ENCODE measurements around the gene CDH4. TPM values are rescaled to one million over a fixed set of nuclear protein-coding genes. Genes with fewer than 3 reads are reported as not detected.

Gene CDH4
- polyA plus RNA-seq, 4 donors = 5.6 to 8.8 (median 7.0) TPM

DNA sequence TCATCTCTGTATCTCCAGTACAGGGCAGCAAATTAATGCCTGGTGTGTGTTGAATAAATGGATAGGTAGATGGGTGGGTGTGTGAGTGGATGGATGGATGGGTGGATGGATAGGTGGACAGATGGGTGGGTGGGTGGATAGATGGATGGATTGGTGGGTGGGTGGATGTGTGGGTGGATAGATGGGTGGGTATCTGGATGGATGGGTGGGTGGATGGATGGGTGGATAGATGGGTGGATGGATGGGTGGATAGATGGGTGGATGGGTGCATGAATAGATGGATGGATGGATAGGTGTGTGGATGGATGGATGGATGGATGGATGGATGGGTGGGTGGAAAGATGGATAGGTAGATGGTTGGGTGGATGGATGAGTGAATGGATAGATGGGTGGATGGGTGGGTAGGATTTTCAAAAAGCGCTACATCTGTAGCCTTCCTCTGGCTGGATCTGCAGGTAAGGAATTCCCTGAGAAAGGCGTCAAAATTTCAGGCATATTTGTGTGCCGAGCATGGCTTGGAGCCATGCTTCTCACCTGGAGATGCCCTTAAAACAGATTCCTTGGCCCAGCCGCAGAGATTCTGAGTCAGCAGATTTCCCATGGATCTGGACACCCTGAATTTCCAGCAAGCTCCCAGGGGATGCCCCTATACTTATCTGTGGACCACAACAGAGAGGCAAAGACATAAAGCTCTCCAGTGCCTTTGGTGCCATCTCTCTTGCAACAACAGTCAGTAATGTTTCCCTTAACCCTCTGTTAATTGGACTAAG is 177.6 kb downstream of the CDH4 start:
- DNase-seq (ENCODE audit: low read depth in 4 of 4, low spot score in 2 of 4) = no peak

DNA sequence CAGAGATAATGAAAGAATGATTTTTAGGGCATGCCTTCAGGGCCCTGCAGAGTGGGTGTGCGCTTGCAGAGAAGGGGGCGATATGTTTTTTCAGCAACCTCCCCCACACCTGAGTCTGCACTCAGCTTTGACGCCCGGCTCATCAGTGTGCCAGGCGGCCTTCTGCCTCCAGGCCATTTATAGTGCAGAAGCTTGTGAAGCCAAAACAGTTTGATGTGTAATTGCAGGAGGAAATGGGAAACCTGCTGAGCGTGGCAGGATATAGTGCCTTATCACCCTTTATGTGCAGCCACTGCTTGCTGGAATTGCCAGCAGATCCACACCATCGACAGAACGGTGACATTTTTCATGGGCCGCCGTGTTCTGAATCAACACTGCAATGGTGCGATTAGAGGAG is 178.2 kb downstream of the CDH4 start:
- DNase-seq (ENCODE audit: low read depth in 4 of 4, low spot score in 2 of 4) = no peak

DNA sequence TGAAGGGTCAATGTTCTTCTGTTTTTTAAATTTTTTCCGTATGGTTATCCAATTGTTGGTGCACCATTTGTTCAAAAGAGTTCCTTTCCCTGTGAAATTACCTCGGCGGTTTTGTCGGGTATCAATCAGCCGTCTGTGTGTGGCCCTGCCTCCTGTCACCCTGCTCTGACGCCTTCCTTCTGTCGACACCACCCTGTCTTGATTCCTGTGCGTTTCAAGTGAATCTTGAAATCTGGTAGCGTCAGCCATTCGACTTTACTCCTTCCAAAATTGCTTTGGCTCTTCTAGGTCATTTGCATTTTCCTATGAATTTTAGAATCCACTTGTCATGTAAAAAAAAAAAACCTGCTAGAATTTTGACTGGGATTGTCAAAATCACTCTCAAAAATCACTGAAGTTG is 181.1 kb downstream of the CDH4 start:
- DNase-seq (ENCODE audit: low read depth in 4 of 4, low spot score in 2 of 4) = no peak

DNA sequence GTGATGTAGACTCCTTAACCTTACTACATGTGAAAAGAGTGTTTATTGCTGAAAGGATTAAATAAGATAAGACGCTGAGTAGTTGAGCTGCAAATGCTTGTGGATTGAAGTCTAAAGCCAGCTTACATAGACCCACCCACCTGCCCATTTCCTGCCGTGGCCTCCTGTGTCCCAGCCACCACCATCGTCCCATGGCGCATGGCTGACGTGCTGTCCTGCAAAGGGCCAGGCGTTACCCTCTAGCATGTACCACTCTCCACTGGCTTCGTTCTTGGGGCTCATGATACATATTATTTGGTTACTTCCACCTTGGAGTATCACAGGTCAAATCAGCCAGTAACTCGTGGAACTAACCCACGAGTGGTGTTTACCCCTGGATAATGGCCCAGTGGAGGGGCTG is 181.8 kb downstream of the CDH4 start:
- DNase-seq (ENCODE audit: low read depth in 4 of 4, low spot score in 2 of 4) = no peak

DNA sequence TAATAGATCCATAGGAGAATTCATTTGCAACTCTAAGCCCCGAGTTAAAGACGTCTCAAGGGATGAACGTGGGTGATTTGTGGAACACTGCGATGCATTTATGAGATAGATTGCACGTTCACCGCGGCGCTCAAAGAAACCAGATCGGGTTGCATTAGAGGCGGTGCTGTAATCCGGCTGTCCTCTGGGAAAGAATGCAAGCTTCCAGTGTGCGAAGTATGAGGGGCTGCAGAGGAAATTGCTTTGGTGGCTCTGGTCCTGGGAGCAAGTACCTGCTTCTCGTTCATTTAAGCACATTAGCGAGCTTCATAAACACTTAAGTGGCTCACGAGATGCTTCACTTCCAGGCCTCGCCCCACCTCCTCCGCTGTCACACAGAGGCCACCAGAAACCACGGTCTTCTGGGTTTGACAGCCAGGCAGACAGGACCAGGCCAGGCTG is 182.3 kb downstream of the CDH4 start:
- DNase-seq (ENCODE audit: low read depth in 4 of 4, low spot score in 2 of 4) = no peak

DNA sequence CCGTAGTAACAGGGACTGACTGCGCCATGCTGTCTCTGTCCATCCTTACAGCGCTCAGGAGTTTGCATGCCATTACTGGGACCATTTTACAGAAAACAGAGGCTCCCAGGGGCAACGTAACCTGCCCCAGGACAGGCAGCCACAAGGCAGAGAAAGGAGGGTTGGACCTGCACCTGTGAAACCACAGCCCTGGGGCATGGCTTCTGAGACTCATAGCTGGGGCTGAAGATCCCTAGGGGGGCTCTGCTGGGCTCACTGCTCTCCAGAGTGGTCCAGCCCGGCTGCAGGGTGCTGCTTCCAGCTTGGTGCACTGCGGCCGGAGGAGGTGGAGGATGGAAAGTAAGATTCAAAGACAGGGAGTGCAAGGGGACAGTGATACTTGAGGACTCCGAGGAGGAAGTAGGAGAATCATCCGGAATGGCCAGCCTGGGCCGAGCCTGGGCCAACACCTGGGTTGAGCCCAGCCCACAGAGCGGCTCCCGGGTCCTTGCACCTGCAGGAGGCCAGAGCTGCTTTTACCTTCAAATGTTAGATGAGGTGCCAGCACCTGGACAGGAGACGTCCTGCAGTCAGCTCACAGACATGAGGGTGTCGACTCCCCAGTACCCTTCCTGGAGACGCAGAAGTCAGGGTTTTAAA is 183.2 kb downstream of the CDH4 start:
- no peak for DNase-seq (ENCODE audit: low read depth in 4 of 4, low spot score in 2 of 4)

DNA sequence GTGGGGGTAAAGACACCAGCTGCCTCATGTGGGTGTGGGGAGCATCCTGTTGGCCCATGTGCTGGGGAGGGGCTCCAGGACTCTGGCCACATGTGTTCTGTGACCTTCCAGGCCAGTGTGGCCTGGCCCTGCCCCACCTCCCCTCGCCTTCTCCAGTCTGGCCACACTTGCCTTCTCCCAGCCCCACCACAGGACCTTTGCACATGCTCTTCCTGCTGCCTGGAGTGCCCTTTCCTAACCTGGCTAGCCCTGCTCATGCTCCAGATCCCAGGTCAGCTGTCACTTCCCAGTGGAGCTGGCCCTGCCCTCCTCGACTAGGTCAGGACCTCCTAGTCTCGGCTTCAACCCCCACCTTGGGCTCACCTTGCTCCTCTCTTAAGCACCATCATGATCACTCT is 183.8 kb downstream of the CDH4 start:
- no peak for DNase-seq (ENCODE audit: low read depth in 4 of 4, low spot score in 2 of 4)

DNA sequence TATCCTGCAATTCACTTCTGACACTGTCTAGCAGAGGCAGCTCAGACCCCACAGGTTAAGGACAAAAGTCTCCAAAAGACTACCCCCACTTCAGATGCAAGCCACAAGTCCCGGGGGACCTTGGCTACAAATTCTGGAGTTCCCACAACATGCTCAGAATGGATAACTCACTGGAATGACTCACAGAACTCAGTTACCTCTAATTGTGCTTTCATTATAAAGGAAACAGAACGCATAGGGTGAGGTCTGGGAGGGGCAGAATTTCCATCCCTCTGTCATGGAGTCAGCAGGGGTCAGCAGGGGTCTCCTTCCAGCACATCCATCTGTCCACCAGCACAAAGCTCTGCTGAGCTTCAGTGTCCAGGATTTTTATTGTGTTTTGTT is 184.2 kb downstream of the CDH4 start:
- no peak for DNase-seq (ENCODE audit: low read depth in 4 of 4, low spot score in 2 of 4)

DNA sequence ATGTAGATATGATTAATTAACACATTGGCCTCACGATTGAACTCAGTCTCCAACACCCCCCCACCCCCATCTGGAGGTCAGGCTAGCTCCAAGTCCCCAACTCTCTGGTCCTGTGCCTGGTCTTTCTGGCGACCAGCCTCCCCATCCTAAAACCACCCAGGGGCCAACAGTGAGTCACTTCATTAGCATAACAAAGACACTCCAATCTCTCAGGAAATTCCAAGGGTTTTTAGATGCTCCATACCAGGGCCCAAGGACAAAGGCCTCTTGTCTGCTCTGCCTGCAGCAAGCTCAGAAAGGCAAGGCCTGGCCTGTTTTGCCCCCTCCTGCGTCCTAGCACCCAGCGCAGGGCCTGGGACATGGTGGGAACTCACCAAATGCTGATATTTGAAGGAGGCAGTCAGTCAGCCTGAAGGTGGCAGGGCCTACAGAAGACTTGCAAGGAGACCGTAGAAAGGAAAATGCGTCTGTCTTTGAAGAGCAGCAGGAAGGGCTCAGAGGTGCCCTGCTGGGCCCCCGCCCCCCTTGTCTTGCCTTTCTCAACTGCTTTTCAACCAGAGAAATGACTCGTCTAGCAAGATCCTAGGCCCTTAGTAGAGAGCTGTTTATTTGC is 184.7 kb downstream of the CDH4 start:
- DNase-seq (ENCODE audit: low read depth in 4 of 4, low spot score in 2 of 4) = no peak

DNA sequence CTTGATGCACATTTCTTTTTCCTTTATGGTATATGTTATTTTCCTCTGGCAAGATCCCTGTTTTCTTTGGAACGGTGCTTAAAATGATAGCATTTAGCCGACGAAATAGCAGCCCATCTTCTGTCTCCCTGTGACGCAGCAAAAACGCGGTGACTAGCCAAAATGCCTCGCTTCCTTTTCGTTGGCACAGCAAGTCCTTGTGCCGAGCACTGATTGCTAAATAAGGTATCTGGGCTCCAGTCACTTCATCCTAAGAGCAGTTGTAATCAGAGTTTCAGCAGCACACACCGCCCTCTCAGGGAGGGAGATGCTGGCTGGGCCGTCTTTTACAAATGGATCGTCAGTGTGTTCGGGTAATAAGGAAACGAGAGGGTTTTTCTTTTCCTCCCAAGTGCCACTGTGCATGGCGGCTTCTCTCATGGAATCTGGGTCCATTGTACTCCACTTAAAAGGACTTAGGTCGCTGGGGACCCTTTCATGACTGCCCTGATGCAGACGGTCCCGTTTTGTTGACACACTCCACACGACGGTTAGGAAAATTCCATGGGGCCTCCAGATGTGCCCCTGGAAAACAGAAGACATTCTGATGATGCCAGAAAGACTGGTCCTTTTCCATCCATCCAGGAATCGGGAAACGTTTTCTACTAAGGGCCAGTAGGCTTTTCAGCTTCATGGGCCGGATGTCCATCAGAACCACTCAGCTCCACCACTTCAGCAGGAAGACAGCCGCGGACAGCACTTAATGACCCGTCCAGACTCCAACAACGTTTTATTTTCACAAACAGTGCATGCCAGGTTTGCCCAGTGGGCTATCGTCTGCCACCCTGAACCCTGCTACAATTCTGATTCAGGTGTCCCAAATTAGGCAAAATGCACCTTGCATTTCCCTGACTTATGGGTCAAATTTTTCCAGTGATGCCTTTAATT is 185.5 kb downstream of the CDH4 start:
- no peak for DNase-seq (ENCODE audit: low read depth in 4 of 4, low spot score in 2 of 4)

DNA sequence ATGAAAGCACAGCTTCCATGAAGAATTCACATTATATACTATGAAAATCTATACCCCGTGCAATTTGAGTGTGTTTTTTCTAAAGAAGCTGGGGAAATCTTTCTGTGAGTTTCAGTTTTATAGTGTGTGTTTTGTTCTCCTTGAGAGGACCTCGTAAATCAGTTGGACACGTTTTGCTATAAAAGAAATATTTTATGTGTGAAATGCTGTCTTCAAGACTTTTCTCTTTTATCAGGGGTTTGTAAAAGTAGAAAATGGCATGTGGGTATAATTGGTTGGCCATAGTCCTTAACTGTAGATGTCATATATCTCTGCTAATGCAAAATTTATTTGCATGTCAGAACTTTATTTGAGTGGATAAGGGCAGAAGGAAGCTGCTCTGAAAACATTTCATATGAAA is 186.2 kb downstream of the CDH4 start:
- DNase-seq (ENCODE audit: low read depth in 4 of 4, low spot score in 2 of 4) = no peak

DNA sequence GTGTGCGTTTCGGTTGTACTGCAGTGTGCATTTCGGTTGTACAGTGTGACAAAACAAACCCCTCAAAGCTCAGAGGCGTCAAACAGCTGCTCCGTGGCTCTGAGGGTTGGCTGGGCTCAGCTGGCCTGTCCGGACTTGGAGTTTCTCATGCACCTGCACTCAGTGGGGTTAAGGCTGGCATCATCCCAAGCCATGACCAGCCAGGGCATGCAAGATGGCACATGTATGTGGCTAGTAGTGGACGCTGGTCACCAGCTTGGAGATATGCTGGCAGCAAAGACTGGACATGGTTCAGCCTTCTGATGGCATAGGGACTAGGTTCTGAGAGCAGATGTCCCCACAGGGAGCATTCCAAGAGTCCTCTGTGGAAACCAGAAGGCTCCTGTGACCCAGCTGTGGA is 187.2 kb downstream of the CDH4 start:
- no peak for DNase-seq (ENCODE audit: low read depth in 4 of 4, low spot score in 2 of 4)

DNA sequence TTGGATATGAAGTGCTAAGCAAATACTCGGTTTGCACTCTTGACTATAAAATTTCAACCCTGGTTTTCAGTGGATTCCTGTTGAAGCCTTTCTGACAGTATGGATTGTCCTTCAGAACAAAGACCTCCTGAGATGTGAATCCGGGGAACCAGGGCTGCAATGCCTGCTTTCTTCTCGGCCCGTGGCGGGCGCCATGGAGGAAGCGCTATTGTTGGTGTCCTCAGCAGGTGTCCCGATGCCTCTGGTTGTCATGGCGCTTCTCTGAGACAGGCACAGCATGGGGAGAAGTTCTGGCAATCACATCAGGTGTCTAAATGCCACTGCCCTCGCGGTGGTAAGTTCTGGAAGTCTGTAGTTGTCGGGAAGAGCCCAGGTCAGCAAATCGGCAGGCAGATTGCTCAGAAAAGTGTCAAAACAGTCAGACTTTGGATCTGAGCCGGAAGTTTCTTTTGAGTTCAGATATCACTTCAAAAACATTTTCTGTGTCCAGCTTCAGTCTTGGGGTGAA is 188.5 kb downstream of the CDH4 start:
- no peak for DNase-seq (ENCODE audit: low read depth in 4 of 4, low spot score in 2 of 4)

DNA sequence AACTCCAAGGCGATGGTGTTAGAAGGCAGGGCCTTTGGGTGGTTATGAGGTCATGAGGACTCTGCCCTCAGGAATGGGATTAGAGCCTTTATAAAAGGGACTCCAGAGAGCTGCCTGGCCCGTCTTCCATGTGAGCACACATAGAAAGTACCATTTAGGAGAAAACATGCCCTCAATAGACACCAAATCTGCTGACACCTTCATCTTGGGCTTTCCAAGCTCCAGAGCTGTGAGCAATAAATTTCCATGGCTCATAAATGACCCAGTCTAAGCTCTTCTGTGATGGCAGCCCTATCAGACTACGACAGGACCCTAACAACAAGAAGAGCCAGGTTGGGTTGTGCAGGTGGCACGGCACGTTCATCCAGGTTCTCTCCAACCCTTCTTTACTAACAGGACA is 189.5 kb downstream of the CDH4 start:
- DNase-seq (ENCODE audit: low read depth in 4 of 4, low spot score in 2 of 4) = no peak

DNA sequence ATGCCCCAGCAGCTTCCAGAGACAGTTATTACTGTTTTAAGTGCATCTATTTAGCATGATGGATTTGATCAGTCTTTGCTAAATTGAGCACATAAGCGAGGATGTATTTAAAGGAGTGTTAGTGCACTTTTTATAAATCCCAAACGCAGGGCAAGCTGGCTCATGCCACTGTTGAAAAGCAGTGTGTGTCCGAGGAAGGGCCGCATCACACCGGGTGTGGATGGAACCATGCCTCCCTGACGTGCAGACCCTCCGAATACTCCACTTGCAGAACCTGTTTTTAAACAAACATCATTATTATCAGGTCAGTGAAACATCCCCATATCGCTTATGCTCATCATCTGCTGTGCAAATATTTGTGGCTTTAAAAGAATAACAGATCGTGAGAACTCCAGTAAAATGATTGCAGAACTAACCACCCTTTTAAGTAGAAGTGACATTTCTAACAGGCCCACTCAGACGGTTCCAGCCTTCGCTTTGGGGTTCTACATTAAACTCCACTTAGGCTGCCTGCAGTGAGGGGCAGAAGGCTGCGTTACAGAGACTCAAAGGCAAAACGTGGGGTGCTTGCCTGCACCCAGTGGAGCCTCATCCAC is 190.1 kb downstream of the CDH4 start:
- DNase-seq (ENCODE audit: low read depth in 4 of 4, low spot score in 2 of 4) = no peak

DNA sequence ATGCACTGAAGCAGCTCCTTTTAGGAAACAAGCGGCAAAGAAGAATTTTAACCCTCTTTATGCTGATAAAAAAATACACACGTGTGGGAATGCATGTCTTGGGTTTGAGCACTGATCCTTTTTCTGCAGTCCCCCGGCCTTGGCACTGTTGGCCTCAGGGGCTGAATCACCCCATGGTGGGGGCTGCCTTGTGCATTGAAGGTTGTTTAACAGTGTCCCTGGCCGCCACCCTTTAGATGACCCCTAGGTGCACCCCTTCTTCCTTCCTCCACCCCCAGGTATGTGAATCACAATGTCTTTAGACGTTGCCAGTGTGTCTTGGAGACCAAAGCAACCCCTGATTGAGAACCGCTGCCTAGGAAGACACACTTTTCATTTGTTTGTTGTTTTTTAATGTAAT is 190.7 kb downstream of the CDH4 start:
- no peak for DNase-seq (ENCODE audit: low read depth in 4 of 4, low spot score in 2 of 4)

DNA sequence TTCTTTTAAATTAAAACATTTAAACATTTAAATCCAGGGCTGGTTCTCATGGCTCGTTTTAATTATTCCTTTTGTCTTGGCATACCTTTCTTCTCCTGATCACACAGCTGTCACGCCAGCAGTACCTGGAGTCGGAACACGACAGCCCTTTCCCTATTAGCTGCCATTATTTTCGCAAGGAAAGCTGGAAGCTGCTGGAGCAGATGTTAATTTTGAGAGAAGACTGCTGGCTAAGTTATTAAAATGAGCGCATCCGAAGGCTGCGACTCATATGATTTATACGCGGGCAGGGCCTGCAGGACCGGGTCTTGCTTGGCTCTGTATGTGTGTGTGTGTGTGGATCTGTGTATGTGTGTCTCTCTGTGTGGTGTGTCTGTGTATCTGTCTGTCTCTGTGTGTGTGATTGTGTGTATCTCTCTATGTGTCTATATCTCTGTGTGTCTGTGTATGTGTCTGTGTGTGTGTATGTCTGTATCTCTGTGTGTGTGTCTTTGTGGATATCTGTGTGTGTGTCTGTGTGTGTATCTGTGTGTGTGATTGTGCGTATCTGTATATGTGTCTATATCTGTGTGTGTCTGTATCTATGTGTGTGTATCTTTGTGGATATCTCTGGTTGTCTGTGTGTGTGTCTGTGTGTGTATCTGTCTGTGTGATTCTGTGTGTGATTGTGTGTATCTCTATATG is 191.5 kb downstream of the CDH4 start:
- no peak for DNase-seq (ENCODE audit: low read depth in 4 of 4, low spot score in 2 of 4)

DNA sequence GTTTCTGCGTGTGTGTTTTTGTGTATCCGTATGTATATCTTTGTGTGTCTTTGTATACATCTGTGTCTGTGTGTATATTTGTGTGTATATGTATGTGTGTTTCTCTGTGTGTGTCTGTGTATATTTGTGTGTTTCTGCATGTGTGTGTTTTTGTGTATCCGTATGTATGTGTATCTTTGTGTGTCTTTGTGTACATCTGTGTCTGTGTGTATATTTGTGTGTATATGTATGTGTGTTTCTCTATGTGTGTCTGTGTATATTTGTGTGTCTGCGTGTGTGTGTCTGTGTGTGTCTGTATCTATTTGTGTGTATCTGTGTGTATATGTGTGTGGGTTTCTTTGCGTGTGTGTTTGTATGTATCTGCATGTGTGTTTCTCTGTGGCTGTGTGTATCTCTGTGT is 192.6 kb downstream of the CDH4 start:
- no peak for DNase-seq (ENCODE audit: low read depth in 4 of 4, low spot score in 2 of 4)

DNA sequence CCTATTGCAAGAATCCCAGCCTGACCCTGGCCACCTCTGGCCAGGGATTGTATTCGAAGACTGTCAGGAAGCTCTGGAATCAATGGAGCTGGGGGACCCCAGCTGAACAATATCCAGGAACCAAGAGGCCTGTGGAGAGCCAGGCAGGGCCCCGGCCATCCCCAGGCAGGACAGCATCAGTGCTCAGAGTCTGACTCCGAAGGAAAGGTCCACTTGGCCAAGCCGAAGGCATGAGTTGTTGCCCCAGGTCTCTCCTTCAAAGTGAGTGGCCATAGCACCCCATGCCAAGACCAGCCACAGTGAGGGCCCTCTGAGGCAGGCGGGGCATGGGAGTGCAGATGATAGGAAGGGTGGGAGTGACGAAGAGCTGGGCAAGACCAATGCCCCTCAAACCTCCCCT is 193.1 kb downstream of the CDH4 start:
- DNase-seq (ENCODE audit: low read depth in 4 of 4, low spot score in 2 of 4) = no peak

DNA sequence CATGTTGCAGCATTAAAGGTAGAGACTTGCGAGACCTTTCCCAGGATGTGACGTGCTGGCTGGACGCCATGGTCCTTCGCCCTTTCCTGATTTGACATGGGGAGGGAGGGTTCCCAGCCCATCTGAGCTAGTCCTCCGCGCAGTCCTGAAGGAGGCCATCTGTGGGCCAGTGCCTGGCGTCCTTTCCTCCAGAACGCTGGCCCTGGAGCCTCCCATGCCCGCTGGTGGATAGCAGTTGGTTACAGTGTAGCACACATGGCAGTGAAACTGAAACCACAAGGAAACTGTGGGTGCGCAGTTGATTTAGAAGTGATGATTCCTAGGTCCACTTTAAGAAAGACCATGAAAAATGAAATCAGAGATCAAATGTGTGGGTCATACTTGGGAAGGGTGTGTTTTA is 193.7 kb downstream of the CDH4 start:
- no peak for DNase-seq (ENCODE audit: low read depth in 4 of 4, low spot score in 2 of 4)

Measured in left renal cortex interstitium (tissue), 4 donors.